ENCODE measurements around the gene TIAM2.
"Not testable (repeated sequence)": the region's sequence is repeated elsewhere in the genome, so short reads cannot be mapped to it uniquely, and the experiment has no call there.

Gene TIAM2

GRCh38 chr6:155171747-155172449 lies 176.8 kb downstream of the TIAM2 start:
- DNase-seq: no peak

GRCh38 chr6:155173488-155173887 lies 178.4 kb downstream of the TIAM2 start:
- no peak for DNase-seq

GRCh38 chr6:155174576-155175211 lies 179.6 kb downstream of the TIAM2 start:
- peak; percentile 71 for DNase-seq

- peak; percentile 68 for DNase-seq
Measured at GRCh38 chr6:155177363-155177961, 182.3 kb downstream of the TIAM2 start.

- no peak for DNase-seq
Measured at GRCh38 chr6:155181498-155181897, 186.4 kb downstream of the TIAM2 start.

- DNase-seq: no peak
Measured at GRCh38 chr6:155182103-155182502, 187.0 kb downstream of the TIAM2 start.

- DNase-seq: no peak
Measured at GRCh38 chr6:155183095-155183494, 188.0 kb downstream of the TIAM2 start.

GRCh38 chr6:155185041-155185440 lies 189.9 kb downstream of the TIAM2 start:
- not testable (repeated sequence) for DNase-seq

- peak; percentile 48 for DNase-seq
Measured at GRCh38 chr6:155185544-155185943, 190.4 kb downstream of the TIAM2 start.

- peak; percentile 81 for DNase-seq
Measured at GRCh38 chr6:155186052-155186658, 191.0 kb downstream of the TIAM2 start.

GRCh38 chr6:155187106-155187505 lies 192.0 kb downstream of the TIAM2 start:
- DNase-seq: peak; percentile 35

GRCh38 chr6:155187994-155188706 lies 193.0 kb downstream of the TIAM2 start:
- no peak for DNase-seq

GRCh38 chr6:155188707-155189496 lies 193.8 kb downstream of the TIAM2 start:
- no peak for DNase-seq

GRCh38 chr6:155190677-155191076 lies 195.6 kb downstream of the TIAM2 start:
- no peak for DNase-seq

- DNase-seq: no peak
Measured at GRCh38 chr6:155193526-155193925, 198.4 kb downstream of the TIAM2 start.

GRCh38 chr6:155194399-155194798 lies 199.3 kb downstream of the TIAM2 start:
- no peak for DNase-seq

GRCh38 chr6:155195903-155196302 lies 200.8 kb downstream of the TIAM2 start:
- no peak for DNase-seq

- no peak for DNase-seq
Measured at GRCh38 chr6:155196911-155197310, 201.8 kb downstream of the TIAM2 start.

GRCh38 chr6:155197932-155198331 lies 202.8 kb downstream of the TIAM2 start:
- DNase-seq: no peak

GRCh38 chr6:155200012-155200411 lies 204.9 kb downstream of the TIAM2 start:
- DNase-seq: no peak

GRCh38 chr6:155201461-155202226 lies 206.5 kb downstream of the TIAM2 start:
- DNase-seq: no peak

Measured in stimulated activated CD4-positive, alpha-beta T cell treated with anti-CD3 and anti-CD28 coated beads, Interleukin-15, amount 100 ng/mL, for 24 hours (primary cell).